KOPT-K1 (cell line): ENCODE results near the gene NT5C2.
"Not testable (repeated sequence)": the region's sequence is repeated elsewhere in the genome, so short reads cannot be mapped to it uniquely, and the experiment has no call there.

Experiments used
- H3K27ac ChIP-seq: fragments of 200-600 bp; sonication (generic); 2 replicates; pipeline ENCODE4 v1.5.1; 2016; ENCODE audit warnings: antibody characterized with exemption, mild to moderate bottlenecking, low read depth, low read length; ENCODE audit not compliant: poor library complexity, severe bottlenecking
- H3K36me3 ChIP-seq: fragments of 200-600 bp; sonication (generic); 2 replicates; pipeline ENCODE4 v1.5.1; 2017; ENCODE audit warnings: antibody characterized with exemption, mild to moderate bottlenecking, low read length, moderate library complexity; ENCODE audit not compliant: insufficient read depth
- H3K9me3 ChIP-seq: fragments of 200-600 bp; sonication (generic); 2 replicates; pipeline ENCODE4 v1.5.1; 2017; ENCODE audit warnings: antibody characterized with exemption, low read length, mild to moderate bottlenecking; ENCODE audit not compliant: insufficient read depth, poor library complexity, severe bottlenecking

Gene NT5C2

GRCh38 chr10:103080891-103081581, 112.0 kb downstream of the NT5C2 start:
- Histone ChIP-seq H3K9me3 (no peaks in the 10 kb centered on the region), H3K27ac (no peak overlapping the region), H3K36me3 (peaks cover 36% of the 10 kb centered on the region)

- Histone ChIP-seq H3K27ac (no peak overlapping the region), H3K36me3 (peaks cover 25% of the 10 kb centered on the region), H3K9me3 (no peaks in the 10 kb centered on the region)
Measured at GRCh38 chr10:103079946-103080345, 113.1 kb downstream of the NT5C2 start.

GRCh38 chr10:103079100-103079499, 114.0 kb downstream of the NT5C2 start:
- Histone ChIP-seq H3K36me3 (peaks cover 17% of the 10 kb centered on the region), H3K27ac (no peak overlapping the region), H3K9me3 (no peaks in the 10 kb centered on the region)

GRCh38 chr10:103078676-103079075, 114.4 kb downstream of the NT5C2 start:
- Histone ChIP-seq H3K36me3 (peaks cover 13% of the 10 kb centered on the region), H3K9me3 (no peaks in the 10 kb centered on the region), H3K27ac (no peak overlapping the region)

- Histone ChIP-seq H3K27ac (no peak overlapping the region), H3K9me3 (no peaks in the 10 kb centered on the region), H3K36me3 (peaks cover 8% of the 10 kb centered on the region)
Measured at GRCh38 chr10:103078309-103078615, 114.8 kb downstream of the NT5C2 start.

GRCh38 chr10:103077491-103078308, 115.4 kb downstream of the NT5C2 start:
- Histone ChIP-seq H3K36me3 (peaks cover 3% of the 10 kb centered on the region), H3K27ac (no peak overlapping the region), H3K9me3 (no peaks in the 10 kb centered on the region)

GRCh38 chr10:103077020-103077419, 116.1 kb downstream of the NT5C2 start:
- H3K36me3 ChIP-seq, result no peaks in the 10 kb centered on the region; the same call in 1 of the 2 replicates
- no peak overlapping the region for H3K27ac ChIP-seq
- H3K9me3 ChIP-seq, result no peaks in the 10 kb centered on the region

GRCh38 chr10:103072891-103073290, 120.2 kb downstream of the NT5C2 start:
- no peaks in the 10 kb centered on the region for H3K36me3 ChIP-seq
- no peak overlapping the region for H3K27ac ChIP-seq
- H3K9me3 ChIP-seq, result no peaks in the 10 kb centered on the region

GRCh38 chr10:103072276-103072675, 120.8 kb downstream of the NT5C2 start:
- no peaks in the 10 kb centered on the region for H3K9me3 ChIP-seq
- no peak overlapping the region for H3K27ac ChIP-seq
- H3K36me3 ChIP-seq, result no peaks in the 10 kb centered on the region

- no peaks in the 10 kb centered on the region for H3K36me3 ChIP-seq
- no peak overlapping the region for H3K27ac ChIP-seq
- no peaks in the 10 kb centered on the region for H3K9me3 ChIP-seq
Measured at GRCh38 chr10:103069453-103070331, 123.4 kb downstream of the NT5C2 start.

- Histone ChIP-seq H3K36me3 (no peaks in the 10 kb centered on the region), H3K27ac (no peak overlapping the region), H3K9me3 (no peaks in the 10 kb centered on the region)
Measured at GRCh38 chr10:103067956-103068355, 125.1 kb downstream of the NT5C2 start.

- H3K36me3 ChIP-seq, result no peaks in the 10 kb centered on the region
- no peaks in the 10 kb centered on the region for H3K9me3 ChIP-seq
- no peak overlapping the region for H3K27ac ChIP-seq
Measured at GRCh38 chr10:103067484-103067883, 125.6 kb downstream of the NT5C2 start.

- not testable (repeated sequence) for H3K27ac ChIP-seq, H3K9me3 ChIP-seq, H3K36me3 ChIP-seq
Measured at GRCh38 chr10:103067099-103067477, 126.0 kb downstream of the NT5C2 start.

GRCh38 chr10:103066141-103067098, 126.7 kb downstream of the NT5C2 start:
- Histone ChIP-seq H3K9me3 (no peaks in the 10 kb centered on the region), H3K36me3 (no peaks in the 10 kb centered on the region), H3K27ac (no peak overlapping the region)
